ENCODE results near the gene UCP2. TPM values are rescaled to one million over a fixed set of nuclear protein-coding genes. Genes with fewer than 3 reads are reported as not detected.

Gene UCP2
- polyA plus RNA-seq, 1 donor from 2014 or later = 1,475 TPM

GRCh38 chr11:73958521-73959141 is 24.0 kb downstream of the UCP2 start:
- H3K27ac Mint-ChIP-seq = peak overlapping the region in 2 of 3 donors; percentile 39 to 44
- H3K4me3 Mint-ChIP-seq = no peak overlapping the region
- peaks cover 12% of the 10 kb centered on the region for H3K27me3 Mint-ChIP-seq
- H3K36me3 Mint-ChIP-seq = no peaks in the 10 kb centered on the region
- no peaks in the 10 kb centered on the region for H3K9me3 Mint-ChIP-seq
- peaks cover 1 to 5% (median 2%) of the 10 kb centered on the region in 3 donors for H3K4me1 Mint-ChIP-seq

GRCh38 chr11:73957654-73958361 is 24.8 kb downstream of the UCP2 start:
- Mint-ChIP-seq H3K36me3 (no peaks in the 10 kb centered on the region), H3K27me3 (peaks cover 12% of the 10 kb centered on the region), H3K9me3 (no peaks in the 10 kb centered on the region), H3K4me3 (peak overlapping the region in 3 of 4 donors; percentile 12 to 86 (median 59)), H3K27ac (no peak overlapping the region), H3K4me1 (peaks cover 1 to 5% (median 2%) of the 10 kb centered on the region in 3 donors)

GRCh38 chr11:73956876-73957653 is 25.6 kb downstream of the UCP2 start:
- Mint-ChIP-seq H3K4me3 (peak overlapping the region in 2 of 4 donors; percentile 59 to 86), H3K9me3 (no peaks in the 10 kb centered on the region), H3K27ac (no peak overlapping the region), H3K27me3 (peaks cover 12% of the 10 kb centered on the region), H3K4me1 (peaks cover 1 to 5% (median 1%) of the 10 kb centered on the region in 3 donors), H3K36me3 (no peaks in the 10 kb centered on the region)

GRCh38 chr11:73951797-73952196 is 30.8 kb downstream of the UCP2 start:
- H3K4me1 Mint-ChIP-seq = peaks cover 0 to 2% (median 0%) of the 10 kb centered on the region in 3 donors
- H3K27ac Mint-ChIP-seq = no peak overlapping the region
- H3K9me3 Mint-ChIP-seq = no peaks in the 10 kb centered on the region
- H3K27me3 Mint-ChIP-seq = peaks cover 8% of the 10 kb centered on the region
- H3K4me3 Mint-ChIP-seq = no peak overlapping the region
- H3K36me3 Mint-ChIP-seq = peaks cover 4% of the 10 kb centered on the region

GRCh38 chr11:73950869-73951710 is 31.6 kb downstream of the UCP2 start, which contains the start of gene DNAJB13:
Gene DNAJB13, plus strand, starts transcription at chr11:73951026. Its CDS starts 44 bp downstream, at chr11:73951070.
- Mint-ChIP-seq H3K27me3 (peaks cover 4% of the 10 kb centered on the region), H3K4me3 (peak within 1 kb of the TSS in 1 of 4 donors; percentile 5), H3K9me3 (no peaks in the 10 kb centered on the region), H3K4me1 (peaks cover 0 to 2% (median 0%) of the 10 kb centered on the region in 3 donors), H3K36me3 (peaks cover 4% of the 10 kb centered on the region), H3K27ac (peak within 1 kb of the TSS in 2 of 3 donors; percentile 10 to 57)

DNA sequence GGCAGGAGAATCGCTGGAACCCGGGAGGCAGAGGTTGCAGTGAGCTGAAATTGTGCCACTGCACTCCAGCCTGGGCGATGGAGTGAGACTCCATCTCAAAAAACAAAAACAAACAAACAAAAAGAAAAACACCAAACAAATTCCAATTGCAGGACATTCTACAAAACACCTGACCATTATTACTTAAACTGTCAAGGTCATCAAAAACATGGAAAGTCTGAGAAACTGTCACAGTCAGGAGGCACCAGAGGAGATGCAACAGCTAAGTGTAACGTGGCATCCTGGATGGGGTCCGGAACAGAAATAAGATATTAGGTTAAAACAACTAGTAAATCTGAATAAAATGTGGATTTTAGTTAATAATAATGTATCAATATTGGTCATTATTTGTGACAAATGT is 32.7 kb downstream of the UCP2 start:
- Mint-ChIP-seq H3K4me1 (peaks cover 0 to 2% (median 0%) of the 10 kb centered on the region in 3 donors), H3K27ac (peak overlapping the region in 1 of 3 donors; percentile 57), H3K4me3 (no peak overlapping the region), H3K27me3 (peaks cover 1% of the 10 kb centered on the region), H3K36me3 (peaks cover 4% of the 10 kb centered on the region), H3K9me3 (no peaks in the 10 kb centered on the region)

DNA sequence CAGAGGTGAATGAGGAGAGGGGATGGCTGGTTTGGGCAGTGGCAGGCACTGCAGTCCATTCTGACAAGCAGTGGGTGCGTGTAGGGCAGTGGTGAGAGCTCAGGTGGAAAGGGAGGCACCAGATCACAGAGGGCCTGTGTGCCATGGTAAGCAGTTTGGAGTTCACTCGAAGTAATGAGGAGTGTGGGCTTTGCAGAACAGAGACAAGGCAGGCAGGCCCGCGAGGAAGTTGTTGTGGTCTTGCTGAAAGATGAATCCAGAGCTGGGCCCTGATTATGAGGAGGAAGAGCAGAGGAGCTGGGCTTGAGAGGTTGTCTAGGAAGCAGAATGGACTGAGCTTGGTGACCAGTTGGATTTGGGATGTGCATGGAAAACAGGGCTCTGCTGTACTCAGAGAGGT is 33.4 kb downstream of the UCP2 start:
- Mint-ChIP-seq H3K36me3 (peaks cover 4% of the 10 kb centered on the region), H3K27ac (no peak overlapping the region)

GRCh38 chr11:73946798-73947458 is 35.7 kb downstream of the UCP2 start:
- Mint-ChIP-seq H3K9me3 (no peaks in the 10 kb centered on the region), H3K27me3 (no peaks in the 10 kb centered on the region), H3K27ac (no peak overlapping the region), H3K4me1 (peaks cover 0 to 1% (median 0%) of the 10 kb centered on the region in 3 donors), H3K4me3 (no peak overlapping the region), H3K36me3 (peaks cover 4% of the 10 kb centered on the region)

More for the DNA sequence above, 33.4 kb downstream of the UCP2 start:
- H3K27me3 Mint-ChIP-seq = no peaks in the 10 kb centered on the region
- peaks cover 0 to 2% (median 0%) of the 10 kb centered on the region in 3 donors for H3K4me1 Mint-ChIP-seq
- H3K9me3 Mint-ChIP-seq = no peaks in the 10 kb centered on the region
- H3K4me3 Mint-ChIP-seq = no peak overlapping the region

GRCh38 chr11:73945396-73945795 is 37.2 kb downstream of the UCP2 start:
- Mint-ChIP-seq H3K27me3 (no peaks in the 10 kb centered on the region), H3K36me3 (peaks cover 4% of the 10 kb centered on the region), H3K4me1 (no peaks in the 10 kb centered on the region), H3K27ac (peak overlapping the region in 1 of 3 donors; percentile 33), H3K4me3 (no peak overlapping the region), H3K9me3 (no peaks in the 10 kb centered on the region)

DNA sequence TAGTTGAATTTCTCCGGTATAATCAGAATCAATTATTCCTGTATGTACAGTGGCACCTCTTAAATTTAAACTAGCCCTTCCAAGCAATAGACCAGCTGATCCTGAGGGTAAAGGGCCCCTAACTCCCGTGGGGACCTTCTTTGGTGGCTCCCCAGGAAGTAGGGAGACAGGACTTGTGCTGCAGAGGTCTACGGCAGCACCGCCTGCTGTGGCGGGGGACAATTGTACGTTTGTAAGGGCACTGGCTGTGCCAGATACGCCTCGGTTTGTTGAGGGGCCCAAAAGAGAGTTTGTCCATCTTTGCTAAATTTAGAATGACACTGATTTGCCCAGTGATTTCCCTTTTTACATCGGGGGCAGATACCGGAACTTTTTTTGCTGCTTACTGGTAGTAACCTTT is 37.7 kb downstream of the UCP2 start:
- Mint-ChIP-seq H3K4me3 (no peak overlapping the region), H3K27ac (peak overlapping the region in 1 of 3 donors; percentile 33), H3K4me1 (no peaks in the 10 kb centered on the region), H3K36me3 (peaks cover 7% of the 10 kb centered on the region), H3K27me3 (no peaks in the 10 kb centered on the region), H3K9me3 (no peaks in the 10 kb centered on the region)

- H3K27me3 Mint-ChIP-seq = no peaks in the 10 kb centered on the region
- peaks cover 7% of the 10 kb centered on the region for H3K36me3 Mint-ChIP-seq
- H3K4me1 Mint-ChIP-seq = no peaks in the 10 kb centered on the region
- H3K27ac Mint-ChIP-seq = no peak overlapping the region
- H3K9me3 Mint-ChIP-seq = no peaks in the 10 kb centered on the region
- H3K4me3 Mint-ChIP-seq = no peak overlapping the region
Measured at GRCh38 chr11:73944085-73944484, 38.6 kb downstream of the UCP2 start.

- no peak overlapping the region for H3K4me3 Mint-ChIP-seq
- H3K4me1 Mint-ChIP-seq = no peaks in the 10 kb centered on the region
- no peaks in the 10 kb centered on the region for H3K9me3 Mint-ChIP-seq
- H3K27me3 Mint-ChIP-seq = no peaks in the 10 kb centered on the region
- H3K36me3 Mint-ChIP-seq = peaks cover 3% of the 10 kb centered on the region
- H3K27ac Mint-ChIP-seq = no peak overlapping the region
Measured at GRCh38 chr11:73942010-73942409, 40.6 kb downstream of the UCP2 start.

DNA sequence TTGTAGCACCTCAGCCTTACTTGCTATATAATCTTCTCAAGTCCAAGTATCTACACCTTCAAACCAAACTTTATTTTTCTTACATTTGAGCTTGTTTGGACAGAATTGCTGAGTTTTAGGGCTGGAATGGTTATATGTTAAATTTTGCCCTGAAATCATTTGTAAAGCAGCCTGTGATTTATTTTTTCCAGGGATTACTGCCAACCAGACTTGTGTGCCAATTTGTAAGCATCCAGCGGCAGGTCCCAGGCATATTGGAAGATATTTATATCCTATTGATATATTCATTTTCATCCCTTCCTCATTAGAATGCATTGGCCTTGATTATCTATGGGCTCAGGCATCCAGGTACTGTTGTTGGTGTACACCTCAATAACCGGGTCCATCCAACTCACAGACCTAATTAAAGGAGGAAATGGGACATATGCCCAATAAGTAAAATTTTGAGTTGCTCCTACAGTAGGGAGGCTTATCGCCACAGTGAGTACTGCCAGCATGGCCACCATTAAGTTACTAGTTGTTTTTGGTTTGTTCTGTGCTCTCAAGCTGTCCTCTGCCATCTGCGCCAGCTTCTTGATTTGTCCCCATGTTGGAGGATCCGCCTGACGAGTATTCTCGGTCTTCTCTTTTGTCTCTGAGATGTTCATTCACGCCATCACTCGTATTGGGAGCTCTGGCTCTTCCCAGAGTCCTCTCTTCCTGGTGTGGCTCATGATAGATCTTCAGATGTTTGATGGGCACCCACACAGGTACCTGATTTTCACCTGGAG is 41.7 kb downstream of the UCP2 start:
- peaks cover 3% of the 10 kb centered on the region for H3K36me3 Mint-ChIP-seq
- no peaks in the 10 kb centered on the region for H3K9me3 Mint-ChIP-seq
- H3K27ac Mint-ChIP-seq = no peak overlapping the region
- H3K4me1 Mint-ChIP-seq = no peaks in the 10 kb centered on the region
- no peak overlapping the region for H3K4me3 Mint-ChIP-seq
- H3K27me3 Mint-ChIP-seq = no peaks in the 10 kb centered on the region

All from IgD-negative memory B cell (primary cell).